ENCODE data around the gene CAMK4.

DNA sequence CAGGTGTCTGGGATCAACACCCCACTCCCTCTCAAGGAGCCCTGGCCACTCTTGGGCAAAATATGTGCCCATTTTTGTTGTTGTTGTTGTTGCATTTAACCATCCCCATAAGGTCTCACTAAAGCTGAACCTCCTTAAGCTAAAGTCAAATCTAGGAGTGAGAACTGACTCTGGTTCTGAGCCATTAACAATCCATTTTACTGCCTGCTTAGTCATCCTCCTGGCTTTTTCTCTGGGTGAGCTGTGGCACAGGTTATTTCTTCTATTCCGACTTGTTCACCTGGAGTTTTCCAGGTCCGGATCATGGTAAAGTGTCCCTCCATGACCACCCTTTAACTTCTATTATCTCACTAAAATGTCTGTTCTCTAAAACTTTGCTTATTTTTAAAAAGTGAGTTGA is 85.2 kb downstream of the CAMK4 start:
- TF ChIP-seq POLR2A (IDR thresholded peaks at IDR 0.05) (no peak), CTCF (IDR thresholded peaks at IDR 0.05) (no peak)
